ENCODE measurements around the gene SWAP70. TPM values are rescaled to one million over a fixed set of nuclear protein-coding genes. Genes with fewer than 3 reads are reported as not detected.
A peak's percentile ranks its signal among the peaks of the same experiment; 100 is the strongest.

SWAP70 gene
- total and polyA plus RNA-seq, 2 experiments from 2014 or later: 30.3 to 33.3 TPM

- TF ChIP-seq ZNF462 (CRISPR knock-in tag; IDR thresholded peaks at IDR 0.05) (no peak), ZNF114 (CRISPR knock-in tag; IDR thresholded peaks at IDR 0.05) (no peak), CREB1 (CRISPR knock-in tag; IDR thresholded peaks at IDR 0.05; ENCODE audit: low read depth) (no peak), EZH2phosphoT487 (IDR thresholded peaks at IDR 0.05; ENCODE audit: unreplicated experiment) (no peak), EZH2 (IDR thresholded peaks at IDR 0.05; ENCODE audit: low read depth, unreplicated experiment) (no peak)
Observed at GRCh38 chr11:9745411-9746211, 81.7 kb downstream of the SWAP70 start (continued).

- ATAC-seq: no peak
- peaks cover 6% of the 10 kb centered on the region; the same call in 2 of the 3 replicates for H3K4me1 Mint-ChIP-seq
- TF ChIP-seq REST (IDR thresholded peaks at IDR 0.05; ENCODE audit: unreplicated experiment) (no peak), CREB1 (CRISPR knock-in tag; IDR thresholded peaks at IDR 0.05; ENCODE audit: low read depth) (no peak), ZNF114 (CRISPR knock-in tag; IDR thresholded peaks at IDR 0.05) (no peak), JUNB (IDR thresholded peaks at IDR 0.05; ENCODE audit: unreplicated experiment) (no peak), POLR2AphosphoS5 (IDR thresholded peaks at IDR 0.05; ENCODE audit: low read depth) (no peak), STAT1 (IDR thresholded peaks at IDR 0.05; ENCODE audit: unreplicated experiment) (no peak), CTCF (conservative IDR thresholded peaks at IDR 0.05; ENCODE audit: low read depth in 2 of 2) (no peak)
Observed at GRCh38 chr11:9747229-9747628, 83.4 kb downstream of the SWAP70 start.

More at GRCh38 chr11:9747229-9747628, 83.4 kb downstream of the SWAP70 start:
- H3K36me3 Mint-ChIP-seq (ENCODE audit: low read depth): peaks cover 34% of the 10 kb centered on the region
- no peaks in the 10 kb centered on the region for H3K4me1 ChIP-seq (ENCODE audit: insufficient read depth)
- peaks cover 4% of the 10 kb centered on the region for H3K27me3 Mint-ChIP-seq (ENCODE audit: insufficient read depth, low read depth, poor library complexity)
- H3K27ac ChIP-seq (ENCODE audit: low read depth): peak overlapping the region; percentile 22; the same call in 1 of the 2 replicates
- no peaks in the 10 kb centered on the region for H4K20me1 ChIP-seq (replicated peaks; ENCODE audit: insufficient read depth)
- H3K9me2 ChIP-seq (ENCODE audit: insufficient read depth): no peaks in the 10 kb centered on the region
- no peak overlapping the region for H3K4me3 ChIP-seq
- H3K27ac Mint-ChIP-seq: peak overlapping the region; percentile 16; the same call in 1 of the 2 replicates
- peaks cover 13% of the 10 kb centered on the region for H3K36me3 ChIP-seq (ENCODE audit: insufficient read depth)
- H3F3A ChIP-seq (replicated peaks; ENCODE audit: low read depth): peaks cover 2% of the 10 kb centered on the region; the same call in 1 of the 2 replicates
- DNase-seq (ENCODE audit: low spot score): no peak
- H3K4me2 ChIP-seq: no peak overlapping the region
- H3K9me3 Mint-ChIP-seq: peaks cover 2% of the 10 kb centered on the region; the same call in 1 of the 3 replicates
- no peaks in the 10 kb centered on the region for H3K27me3 ChIP-seq (ENCODE audit: insufficient read depth)
- H3K4me3 Mint-ChIP-seq: no peak overlapping the region
- H3K79me2 ChIP-seq (replicated peaks; ENCODE audit: insufficient read depth): peaks cover 6% of the 10 kb centered on the region; the same call in 1 of the 2 replicates
- no peak overlapping the region for H2AFZ ChIP-seq
